GM18858 (cell line): ENCODE measurements around the gene MUS81.

Experiments
- ATAC-seq: cut with Tn5 transposase; IDR thresholded peaks from one replicate; pipeline ENCODE4 v1.9.1; 2021; ENCODE audit not compliant: unreplicated experiment

The MUS81 gene

DNA sequence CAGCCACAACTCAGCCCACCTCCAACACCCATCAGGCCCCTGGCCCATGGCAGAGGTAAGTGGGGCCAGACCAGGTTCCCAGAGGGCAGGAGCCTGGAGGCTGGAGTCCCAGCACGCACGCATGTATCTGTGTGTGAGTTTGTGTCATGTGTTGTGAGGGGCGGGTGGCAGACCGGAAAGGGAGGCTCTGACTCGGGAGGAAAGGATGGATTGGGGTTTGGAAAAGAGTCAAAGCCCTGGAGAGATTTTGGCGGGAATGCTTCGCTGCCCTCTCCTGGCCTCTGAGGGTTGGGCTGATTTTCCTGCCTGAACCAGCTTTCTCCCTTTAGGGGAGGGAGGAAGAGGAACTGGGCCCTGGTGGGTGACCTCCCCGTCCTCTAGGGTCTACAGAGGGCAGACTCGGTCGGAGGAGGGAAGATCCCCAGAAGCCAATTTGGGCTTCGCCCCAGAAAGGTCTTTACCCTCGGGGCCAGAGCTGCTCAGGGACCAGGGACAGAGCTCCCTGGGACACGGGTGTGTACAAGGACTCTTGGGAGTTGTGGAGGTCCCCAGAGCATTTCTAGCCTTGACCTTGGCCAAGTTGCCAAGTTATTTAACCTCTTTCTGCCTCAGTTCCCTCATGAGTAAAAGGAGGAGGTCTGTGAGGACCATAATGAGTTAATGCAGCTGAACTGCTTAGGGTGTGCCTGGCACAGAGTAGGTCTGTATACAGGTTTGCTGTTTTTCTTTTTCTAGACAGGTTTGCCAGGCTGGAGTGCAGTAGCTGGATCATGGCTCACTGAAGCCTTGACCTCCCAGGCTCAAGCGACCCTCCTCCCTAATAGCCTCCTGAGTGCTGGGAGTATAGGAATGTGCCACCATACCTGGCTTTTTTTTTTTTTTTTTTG, 51.7 kb downstream of the MUS81 start:
- ATAC-seq: no peak

- no peak for ATAC-seq
These were observed 52.6 kb downstream of the MUS81 start for GRCh38 chr11:65912845-65913244.

DNA sequence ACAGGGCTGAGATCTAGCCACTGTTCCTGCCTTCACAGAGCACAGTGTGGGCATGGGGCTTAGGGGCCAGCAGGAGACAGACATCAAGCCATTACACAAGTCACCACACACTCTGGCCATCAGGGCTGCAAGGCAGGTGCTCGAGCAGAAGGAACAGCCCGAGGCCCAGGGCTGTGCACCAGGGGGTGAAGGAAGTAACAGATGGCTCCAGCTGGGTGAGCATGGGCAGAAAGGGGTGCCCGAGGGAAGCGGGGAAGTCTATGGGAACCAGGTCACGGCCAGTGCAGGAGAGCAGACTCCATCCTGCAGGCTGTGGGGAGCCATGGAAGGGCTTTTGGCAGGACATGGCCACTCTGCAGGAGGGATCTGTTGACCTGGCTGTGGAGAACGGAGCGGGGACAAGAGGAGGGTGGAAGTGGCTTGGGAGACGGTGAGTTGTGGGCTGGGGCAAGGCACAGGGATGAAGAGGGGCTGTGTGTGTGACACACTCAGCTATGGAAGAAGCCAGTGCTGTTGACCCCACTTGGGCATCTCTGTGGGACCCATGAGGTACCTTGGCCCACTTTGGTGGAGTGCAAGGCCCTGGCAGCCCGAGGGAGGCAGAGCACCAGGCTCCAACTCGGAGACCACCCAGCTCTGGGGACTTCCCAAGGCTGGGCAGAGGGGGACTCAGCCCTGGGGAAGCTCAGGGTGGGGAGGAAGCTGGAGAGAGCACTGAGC, 55.0 kb downstream of the MUS81 start:
- ATAC-seq: no peak

DNA sequence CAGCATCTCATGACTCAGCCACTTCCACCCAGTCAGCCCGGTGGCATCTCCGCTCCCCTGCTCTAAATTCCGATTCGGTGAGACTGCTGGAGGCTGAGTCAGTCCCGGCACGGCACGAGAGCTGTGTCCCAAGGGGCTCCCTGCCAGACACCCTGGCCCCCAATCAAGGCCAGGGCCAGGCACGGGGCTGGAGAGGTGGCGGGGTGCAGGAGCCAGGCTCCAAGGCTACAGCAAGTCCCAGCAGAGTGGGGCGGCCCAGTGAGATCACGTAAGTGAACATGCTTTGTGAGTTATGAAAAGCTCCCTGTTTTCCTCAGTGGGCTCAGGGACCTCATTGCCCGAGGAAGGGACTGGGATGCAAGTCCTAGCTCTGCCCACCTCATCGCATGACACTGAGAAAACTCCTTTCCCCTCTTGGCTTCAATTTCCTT, 55.6 kb downstream of the MUS81 start:
- ATAC-seq: no peak
